Nephron progenitor cell (in vitro differentiated cells): ENCODE results near the gene RNF32.

Experiments used
- DNase-seq: peaks from one replicate; pipeline ENCODE4 v3.0.0; 2021
- H3K27ac Mint-ChIP-seq: 2 replicates; pipeline ENCODE4 v1.8.0; 2021; ENCODE audit warnings: mild to moderate bottlenecking, moderate library complexity, mixed read lengths
- H3K27me3 Mint-ChIP-seq: 2 replicates; pipeline ENCODE4 v1.8.0; 2021; ENCODE audit warnings: mild to moderate bottlenecking, low read depth, mixed read lengths; ENCODE audit not compliant: poor library complexity
- H3K36me3 Mint-ChIP-seq: 2 replicates; pipeline ENCODE4 v1.8.0; 2021; ENCODE audit warnings: low read depth, mixed read lengths
- H3K4me1 Mint-ChIP-seq: 2 replicates; pipeline ENCODE4 v1.8.0; 2021; ENCODE audit warnings: mixed read lengths
- H3K4me3 Mint-ChIP-seq: 2 replicates; pipeline ENCODE4 v1.8.0; 2021; ENCODE audit warnings: mild to moderate bottlenecking, moderate library complexity, mixed read lengths
- H3K9me3 Mint-ChIP-seq: 2 replicates; pipeline ENCODE4 v1.8.0; 2021; ENCODE audit warnings: mild to moderate bottlenecking, moderate library complexity, mixed read lengths
- TF ChIP-seq, protein P1 (sequence below): fragments of 200-600 bp; sonication (generic); IDR thresholded peaks from 2 replicates; pipeline ENCODE4 v1.5.0; 2021; ENCODE audit warnings: antibody characterized with exemption

Gene RNF32

DNA sequence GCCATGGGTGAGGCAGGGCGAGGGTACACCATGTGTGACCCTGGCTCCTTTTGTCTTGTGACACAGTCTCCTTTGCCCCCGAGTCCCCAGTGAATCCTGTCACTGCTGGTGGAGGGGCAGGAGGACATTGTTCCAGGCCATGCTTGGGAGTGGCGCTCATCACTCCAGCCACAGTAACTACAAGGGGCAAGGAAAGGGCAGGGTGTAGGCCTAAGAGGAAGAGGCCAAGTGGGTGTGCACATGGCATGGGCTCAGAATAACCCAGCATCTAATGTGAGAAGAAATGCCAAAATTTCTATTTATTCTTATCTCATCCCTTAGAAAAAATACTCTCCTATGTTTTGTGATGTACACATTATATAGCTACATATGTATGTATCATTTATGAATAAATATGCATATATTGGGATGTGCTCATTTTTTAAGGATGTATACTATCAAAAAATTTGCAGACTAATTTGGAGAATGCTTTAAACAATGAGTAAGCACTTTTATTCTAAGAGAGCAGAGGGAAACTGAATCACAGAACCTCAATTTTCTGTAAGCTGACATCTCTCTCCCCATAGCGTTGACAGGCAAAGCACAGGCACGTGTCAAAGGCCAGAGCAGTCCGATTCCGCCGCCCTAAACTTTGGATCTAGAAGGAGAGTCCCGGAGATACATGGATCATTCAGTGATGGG is 36.9 kb downstream of the RNF32 start:
- Mint-ChIP-seq H3K27me3 (no peaks in the 10 kb centered on the region), H3K4me3 (no peak overlapping the region), H3K9me3 (no peaks in the 10 kb centered on the region), H3K4me1 (peaks cover 12% of the 10 kb centered on the region), H3K36me3 (peaks cover 47% of the 10 kb centered on the region), H3K27ac (peak overlapping the region; percentile 44)
- TF ChIP-seq, protein P1, sequence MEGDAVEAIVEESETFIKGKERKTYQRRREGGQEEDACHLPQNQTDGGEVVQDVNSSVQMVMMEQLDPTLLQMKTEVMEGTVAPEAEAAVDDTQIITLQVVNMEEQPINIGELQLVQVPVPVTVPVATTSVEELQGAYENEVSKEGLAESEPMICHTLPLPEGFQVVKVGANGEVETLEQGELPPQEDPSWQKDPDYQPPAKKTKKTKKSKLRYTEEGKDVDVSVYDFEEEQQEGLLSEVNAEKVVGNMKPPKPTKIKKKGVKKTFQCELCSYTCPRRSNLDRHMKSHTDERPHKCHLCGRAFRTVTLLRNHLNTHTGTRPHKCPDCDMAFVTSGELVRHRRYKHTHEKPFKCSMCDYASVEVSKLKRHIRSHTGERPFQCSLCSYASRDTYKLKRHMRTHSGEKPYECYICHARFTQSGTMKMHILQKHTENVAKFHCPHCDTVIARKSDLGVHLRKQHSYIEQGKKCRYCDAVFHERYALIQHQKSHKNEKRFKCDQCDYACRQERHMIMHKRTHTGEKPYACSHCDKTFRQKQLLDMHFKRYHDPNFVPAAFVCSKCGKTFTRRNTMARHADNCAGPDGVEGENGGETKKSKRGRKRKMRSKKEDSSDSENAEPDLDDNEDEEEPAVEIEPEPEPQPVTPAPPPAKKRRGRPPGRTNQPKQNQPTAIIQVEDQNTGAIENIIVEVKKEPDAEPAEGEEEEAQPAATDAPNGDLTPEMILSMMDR, result no peak
- DNase-seq, result no peak

DNA sequence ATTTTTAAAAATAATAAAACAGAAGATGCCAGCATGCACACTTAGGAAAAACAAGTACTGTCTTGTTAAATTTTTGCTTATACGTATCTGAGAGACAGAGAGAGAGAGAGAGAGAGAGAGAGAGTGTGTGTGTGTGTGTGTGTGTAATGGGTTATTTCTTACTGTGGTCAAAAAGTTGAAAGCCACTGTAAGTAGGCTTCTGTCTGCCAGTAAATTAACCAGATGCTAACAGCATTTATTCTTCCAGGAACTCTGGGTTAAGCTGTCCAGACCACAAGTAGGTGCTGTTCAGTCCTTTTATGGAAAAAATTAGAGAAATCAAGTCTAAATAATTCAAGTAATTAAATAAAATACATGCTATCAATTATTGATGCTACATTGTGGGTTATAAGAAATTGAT is 39.7 kb downstream of the RNF32 start:
- TF ChIP-seq, protein P1, result no peak
- Mint-ChIP-seq H3K4me3 (no peak overlapping the region), H3K9me3 (no peaks in the 10 kb centered on the region), H3K27ac (no peak overlapping the region), H3K27me3 (no peaks in the 10 kb centered on the region), H3K36me3 (peaks cover 40% of the 10 kb centered on the region), H3K4me1 (peaks cover 18% of the 10 kb centered on the region)
- DNase-seq, result no peak

DNA sequence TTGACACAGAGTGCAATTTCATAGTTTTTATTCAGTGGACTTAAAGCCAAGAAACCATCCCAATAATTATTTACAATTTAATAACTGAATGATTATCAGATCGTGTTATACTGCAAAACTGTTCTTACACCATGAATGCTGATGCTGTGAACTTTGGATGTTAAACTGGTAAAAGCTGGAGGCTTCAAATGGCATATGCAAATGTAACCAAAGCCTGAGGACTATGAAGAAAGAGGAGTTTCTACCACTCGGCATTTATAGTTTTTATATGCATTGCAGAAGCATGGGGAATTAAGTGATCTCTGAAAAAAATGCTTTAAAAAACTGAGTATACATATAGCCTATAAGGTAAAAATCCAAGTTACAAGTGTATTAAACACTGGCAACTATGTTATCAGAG is 42.4 kb downstream of the RNF32 start:
- H3K9me3 Mint-ChIP-seq, result no peaks in the 10 kb centered on the region
- H3K4me3 Mint-ChIP-seq, result no peak overlapping the region
- peaks cover 22% of the 10 kb centered on the region for H3K36me3 Mint-ChIP-seq

DNA sequence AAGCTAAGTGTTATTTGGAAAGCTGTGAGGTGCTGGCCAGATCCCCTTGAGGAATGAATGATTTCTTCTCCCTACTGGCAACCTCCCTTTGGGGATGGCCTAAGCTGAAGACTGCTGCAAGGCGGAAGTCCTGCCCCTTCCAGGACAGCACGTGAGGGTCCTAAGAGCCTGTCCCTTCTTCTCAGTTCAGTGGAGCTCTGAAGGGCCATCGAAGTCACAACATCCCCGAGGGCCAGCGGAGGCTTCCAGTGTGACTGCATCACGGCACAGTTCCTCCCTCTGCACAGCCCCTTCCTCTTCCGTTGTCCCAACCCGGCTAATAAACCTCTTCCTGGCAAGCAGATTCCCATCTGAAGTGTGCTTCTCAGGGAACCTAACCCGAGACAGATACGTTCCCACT is 43.7 kb downstream of the RNF32 start:
- Mint-ChIP-seq H3K4me1 (peaks cover 12% of the 10 kb centered on the region), H3K27me3 (peaks cover 4% of the 10 kb centered on the region), H3K36me3 (peaks cover 10% of the 10 kb centered on the region), H3K9me3 (no peaks in the 10 kb centered on the region), H3K27ac (peak overlapping the region; percentile 26), H3K4me3 (no peak overlapping the region)
- DNase-seq, result no peak
- TF ChIP-seq, protein P1, result no peak

More for the DNA sequence above, 42.4 kb downstream of the RNF32 start:
- Mint-ChIP-seq H3K27me3 (peaks cover under 1% of the 10 kb centered on the region), H3K4me1 (peaks cover 12% of the 10 kb centered on the region), H3K27ac (no peak overlapping the region)
- TF ChIP-seq, protein P1, result no peak
- no peak for DNase-seq

DNA sequence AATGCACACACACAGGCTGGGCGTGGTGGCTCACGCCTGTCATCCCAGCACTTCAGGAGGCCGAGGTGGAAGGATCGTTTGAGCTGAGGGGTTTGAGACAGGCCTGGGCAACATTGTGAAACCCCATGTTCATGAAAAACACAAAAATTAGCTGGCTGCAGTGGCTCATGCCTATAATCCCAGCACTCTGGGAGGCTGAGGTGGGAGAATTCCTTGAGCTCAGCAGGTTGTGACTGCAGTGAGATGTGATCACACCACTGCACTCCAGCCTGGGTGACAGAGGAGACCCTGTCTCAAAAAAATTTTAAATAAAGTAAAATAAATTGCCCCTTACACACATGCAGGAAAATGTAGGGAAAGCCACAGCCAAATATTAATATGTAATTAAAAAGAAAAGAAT is 44.1 kb downstream of the RNF32 start:
- no peak for DNase-seq
- TF ChIP-seq, protein P1, result no peak
- H3K4me3 Mint-ChIP-seq, result no peak overlapping the region
- peak overlapping the region; percentile 26 for H3K27ac Mint-ChIP-seq
- H3K9me3 Mint-ChIP-seq, result no peaks in the 10 kb centered on the region
- peaks cover 4% of the 10 kb centered on the region for H3K27me3 Mint-ChIP-seq
- H3K36me3 Mint-ChIP-seq, result peaks cover 8% of the 10 kb centered on the region
- H3K4me1 Mint-ChIP-seq, result peaks cover 12% of the 10 kb centered on the region

DNA sequence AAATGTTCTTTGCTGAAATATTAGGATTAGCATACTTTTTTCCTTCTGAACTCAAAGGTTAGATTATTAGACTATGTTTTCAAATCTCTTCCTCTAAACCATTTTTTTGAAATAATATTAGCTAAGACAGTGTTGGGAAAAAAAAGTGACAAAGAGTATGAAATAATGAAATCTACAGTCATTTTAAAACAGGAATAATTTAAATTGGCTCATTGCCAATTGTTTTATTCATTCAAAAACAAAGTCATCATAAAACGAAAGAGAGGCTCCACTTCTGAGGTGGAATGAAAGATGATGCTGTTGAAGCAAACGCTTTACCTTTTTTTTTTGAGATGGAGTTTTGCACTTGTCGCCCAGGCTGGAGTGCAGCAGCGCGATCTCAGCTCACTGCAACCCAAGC is 51.2 kb downstream of the RNF32 start:
- TF ChIP-seq, protein P1, result no peak
- DNase-seq, result no peak
- Mint-ChIP-seq H3K36me3 (peaks cover 46% of the 10 kb centered on the region), H3K4me3 (no peak overlapping the region), H3K27me3 (peaks cover 4% of the 10 kb centered on the region), H3K4me1 (no peaks in the 10 kb centered on the region), H3K27ac (no peak overlapping the region), H3K9me3 (peaks cover 46% of the 10 kb centered on the region)
